ENCODE data around the gene TMEM161A. TPM values are rescaled to one million over a fixed set of nuclear protein-coding genes. Genes with fewer than 3 reads are reported as not detected.

The TMEM161A gene
- total RNA-seq, 1 experiment from 2014 or later, result 76.0 TPM

GRCh38 chr19:19162495-19162894 is 24.2 kb upstream of the TMEM161A start:
- Histone ChIP-seq H4K20me1 (ENCODE audit: insufficient read depth) (no peaks in the 10 kb centered on the region), H3K27ac (ENCODE audit: low read depth, low read length) (no peak overlapping the region), H3K27me3 (ENCODE audit: insufficient read depth, low read length) (no peaks in the 10 kb centered on the region), H3K4me3 (replicated peaks in 1 of 2; ENCODE audit: low read depth in 1 of 2, low read length in 2 of 2) (no peak overlapping the region), H3K9me2 (ENCODE audit: insufficient read depth) (no peaks in the 10 kb centered on the region), H3K79me2 (ENCODE audit: insufficient read depth, low read length) (no peaks in the 10 kb centered on the region), H2AFZ (ENCODE audit: low read depth, low read length, poor library complexity, severe bottlenecking) (no peak overlapping the region), H3K4me1 (ENCODE audit: control insufficient read depth in 1 of 2, insufficient read depth in 2 of 2, low read length in 2 of 2) (no peaks in the 10 kb centered on the region), H3K4me2 (ENCODE audit: low read length) (no peak overlapping the region), H3K9me3 (ENCODE audit: control insufficient read depth in 1 of 2, insufficient read depth in 1 of 2, low read depth in 1 of 2, low read length in 2 of 2) (no peaks in the 10 kb centered on the region), H3K9ac (ENCODE audit: low read length) (no peak overlapping the region), H3K36me3 (ENCODE audit: control insufficient read depth in 1 of 2, insufficient read depth in 2 of 2, low read length in 2 of 2) (no peaks in the 10 kb centered on the region)
- no peak for DNase-seq (ENCODE audit: low read depth, low spot score)
- CTCF ChIA-PET, result no interaction called here
- RAD21 ChIA-PET (ENCODE audit: low non-redundant PET in 1 of 2, low total read pairs in 2 of 2, uncharacterized antibody in 2 of 2, unreplicated experiment in 2 of 2), result no interaction called here
- BruUV-seq (replicated peaks), result no TSS peak
- POLR2A ChIA-PET, result no interaction called here
- intact Hi-C loops (cut with micrococcal nuclease), result no loop called here
- no peak for TF ChIP-seq YY1 (IDR thresholded peaks at IDR 0.05; ENCODE audit: extremely low read depth, insufficient replicate concordance, low read depth, low read length)
- ATAC-seq, result no peak

- H3K36me3 ChIP-seq (ENCODE audit: control insufficient read depth in 1 of 2, insufficient read depth in 2 of 2, low read length in 2 of 2), result no peaks in the 10 kb centered on the region
- H3K9ac ChIP-seq (ENCODE audit: low read length), result no peak overlapping the region
- no peaks in the 10 kb centered on the region for H3K9me2 ChIP-seq (ENCODE audit: insufficient read depth)
- TF ChIP-seq CTCF (IDR thresholded peaks at IDR 0.05 in 2 of 3, conservative IDR thresholded peaks at IDR 0.05 in 1 of 3; ENCODE audit: borderline replicate concordance in 1 of 3, insufficient read depth in 1 of 3, low read depth in 2 of 3, low read length in 2 of 3) (no peak), POLR2A (IDR thresholded peaks at IDR 0.05; ENCODE audit: borderline replicate concordance, extremely low read depth, insufficient read depth, insufficient read length) (no peak), JUND (IDR thresholded peaks at IDR 0.05) (no peak), ELF1 (IDR thresholded peaks at IDR 0.05; ENCODE audit: borderline replicate concordance, low read depth) (no peak), TCF7L2 (IDR thresholded peaks at IDR 0.05; ENCODE audit: borderline replicate concordance, extremely low read depth, insufficient read depth, insufficient read length) (no peak), YY1 (IDR thresholded peaks at IDR 0.05; ENCODE audit: extremely low read depth, insufficient replicate concordance, low read depth, low read length) (no peak), ATF3 (IDR thresholded peaks at IDR 0.05) (no peak), MAX (IDR thresholded peaks at IDR 0.05) (no peak), SRF (IDR thresholded peaks at IDR 0.05; ENCODE audit: low read depth) (no peak)
- no peak overlapping the region for H3K27ac ChIP-seq (ENCODE audit: low read depth, low read length)
- CTCF ChIA-PET, result no interaction called here
- DNase-seq (ENCODE audit: low read depth, low spot score) (no peak), ATAC-seq (no peak)
- H3K9me3 ChIP-seq (ENCODE audit: control insufficient read depth in 1 of 2, insufficient read depth in 1 of 2, low read depth in 1 of 2, low read length in 2 of 2), result no peaks in the 10 kb centered on the region
- no peak overlapping the region for H3K4me2 ChIP-seq (ENCODE audit: low read length)
- POLR2A ChIA-PET, result no interaction called here
- H3K79me2 ChIP-seq (ENCODE audit: insufficient read depth, low read length), result no peaks in the 10 kb centered on the region
- H3K27me3 ChIP-seq (ENCODE audit: insufficient read depth, low read length), result no peaks in the 10 kb centered on the region
- H3K4me3 ChIP-seq (replicated peaks in 1 of 2; ENCODE audit: low read depth in 1 of 2, low read length in 2 of 2), result no peak overlapping the region
- no peaks in the 10 kb centered on the region for H3K4me1 ChIP-seq (ENCODE audit: control insufficient read depth in 1 of 2, insufficient read depth in 2 of 2, low read length in 2 of 2)
- no peak overlapping the region for H2AFZ ChIP-seq (ENCODE audit: low read depth, low read length, poor library complexity, severe bottlenecking)
- RAD21 ChIA-PET (ENCODE audit: low non-redundant PET in 1 of 2, low total read pairs in 2 of 2, uncharacterized antibody in 2 of 2, unreplicated experiment in 2 of 2), result no interaction called here
- intact Hi-C loops (cut with micrococcal nuclease), result no loop called here
- no TSS peak for BruUV-seq (replicated peaks)
- H4K20me1 ChIP-seq (ENCODE audit: insufficient read depth), result no peaks in the 10 kb centered on the region
Observed at GRCh38 chr19:19160461-19161035, 22.3 kb upstream of the TMEM161A start.
